GM19043 (cell line): ENCODE data around the gene GPR27.

ENCODE experiments used
- ATAC-seq: cut with Tn5 transposase; IDR thresholded peaks from one replicate; pipeline ENCODE4 v1.9.1; 2021; ENCODE audit warnings: low read depth; ENCODE audit not compliant: unreplicated experiment

GPR27 gene

DNA sequence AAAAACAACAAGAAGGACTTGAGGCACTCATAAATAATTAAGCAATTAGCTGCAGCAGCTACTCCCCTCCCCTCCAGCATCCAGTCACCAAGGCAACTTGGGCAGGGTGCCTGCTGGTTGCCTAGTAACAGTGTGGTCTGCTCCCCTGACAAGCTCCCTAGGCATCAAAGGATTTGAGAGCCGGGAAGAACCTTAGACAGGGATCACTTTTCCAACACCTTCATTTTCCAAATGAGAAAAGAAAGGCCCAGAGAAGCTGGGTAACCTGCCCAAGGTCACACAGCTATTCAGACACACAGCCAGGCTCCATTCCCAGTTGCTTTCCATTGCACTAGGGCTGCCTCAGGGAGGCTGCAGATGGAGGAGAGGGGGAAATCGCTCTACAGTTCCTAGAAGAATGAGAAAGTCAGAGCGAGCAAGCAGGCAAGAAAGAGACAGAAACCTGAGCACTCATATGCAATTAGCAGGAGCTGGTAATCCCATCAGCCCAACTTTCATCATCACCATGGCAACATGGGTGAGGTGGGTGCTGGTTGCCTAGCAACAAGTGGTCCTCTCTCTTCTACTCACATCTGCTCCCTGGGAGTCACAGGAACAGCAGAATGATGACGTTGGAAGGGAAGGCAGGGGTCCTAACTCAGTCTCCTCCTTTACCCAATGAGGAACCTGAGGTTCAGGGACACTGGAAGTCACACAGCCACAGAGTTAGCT, 24.9 kb upstream of the GPR27 start:
- no peak for ATAC-seq

DNA sequence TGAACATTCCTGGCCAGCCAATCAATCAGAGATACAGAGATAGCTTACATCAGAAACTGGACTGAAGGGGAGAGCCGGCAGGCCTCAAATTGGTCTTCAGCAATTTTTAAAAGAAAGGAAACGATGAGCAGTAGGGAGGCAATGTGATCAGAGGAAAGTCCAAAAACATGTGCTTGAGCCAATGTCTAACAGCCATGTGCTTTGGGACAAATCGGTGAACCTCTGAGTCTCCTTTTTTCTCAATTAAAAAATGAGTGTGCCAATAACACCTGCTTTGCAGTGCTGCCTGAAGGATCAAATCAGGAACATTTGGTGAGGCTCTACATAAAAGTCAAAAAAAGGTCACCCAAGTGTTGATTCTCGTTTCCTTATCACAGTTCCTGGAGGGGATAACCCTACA, 21.0 kb upstream of the GPR27 start:
- ATAC-seq = no peak

DNA sequence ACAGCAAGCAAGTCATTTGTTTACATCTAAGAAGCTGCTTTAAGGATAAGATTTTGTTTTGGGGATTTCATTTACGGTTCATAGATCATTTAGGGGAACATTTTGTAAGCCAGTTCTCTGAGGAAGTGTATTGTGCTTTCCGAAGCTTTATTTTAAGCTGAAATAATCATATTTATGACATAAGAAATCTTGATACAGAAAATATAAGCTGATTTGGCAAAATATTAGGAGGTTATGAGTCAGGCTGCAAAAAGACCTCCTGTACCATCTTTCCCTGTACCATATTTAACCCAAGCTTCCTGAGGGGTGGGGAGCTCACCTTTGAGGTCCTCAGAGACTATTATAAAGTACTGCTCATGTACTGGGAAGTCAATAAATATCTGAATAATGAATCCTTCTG, 20.3 kb upstream of the GPR27 start:
- ATAC-seq = no peak

DNA sequence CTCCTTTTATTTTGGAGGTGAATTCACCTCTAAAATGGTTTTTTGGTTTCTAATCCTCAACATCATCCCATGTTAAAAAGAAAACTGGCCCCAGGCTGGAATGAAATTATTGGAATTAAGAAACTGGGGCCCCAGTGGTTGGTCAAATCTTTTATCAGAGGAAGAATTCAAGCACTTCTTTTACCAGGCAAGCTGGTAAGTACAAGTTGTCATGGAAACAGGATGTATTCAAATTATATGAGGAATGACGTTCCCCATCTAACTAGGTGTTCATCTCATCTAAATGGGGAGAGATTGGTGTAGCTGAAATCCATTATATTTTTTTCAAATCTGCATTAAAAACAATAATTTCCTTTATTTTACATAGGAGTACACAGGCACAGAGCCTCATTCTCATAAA, 18.8 kb upstream of the GPR27 start:
- no peak for ATAC-seq

DNA sequence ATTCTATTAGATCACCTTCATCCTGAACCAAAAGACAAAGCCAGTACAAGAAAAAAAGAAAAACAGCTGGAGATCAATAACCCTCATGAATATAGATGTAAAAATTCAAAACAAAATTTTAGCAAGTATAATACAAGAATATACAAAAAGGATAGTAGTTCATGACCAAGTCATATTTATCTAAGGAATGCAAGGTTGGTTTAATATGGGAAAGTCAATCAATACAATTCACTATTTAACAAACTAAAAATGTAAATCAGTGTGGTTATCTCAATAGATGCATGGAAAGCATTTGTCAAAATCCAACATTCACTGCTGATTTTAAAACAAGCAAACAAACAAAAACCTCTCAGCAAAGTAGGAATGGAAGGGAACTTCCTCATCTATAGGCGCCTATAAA, 11.0 kb upstream of the GPR27 start:
- ATAC-seq = no peak

DNA sequence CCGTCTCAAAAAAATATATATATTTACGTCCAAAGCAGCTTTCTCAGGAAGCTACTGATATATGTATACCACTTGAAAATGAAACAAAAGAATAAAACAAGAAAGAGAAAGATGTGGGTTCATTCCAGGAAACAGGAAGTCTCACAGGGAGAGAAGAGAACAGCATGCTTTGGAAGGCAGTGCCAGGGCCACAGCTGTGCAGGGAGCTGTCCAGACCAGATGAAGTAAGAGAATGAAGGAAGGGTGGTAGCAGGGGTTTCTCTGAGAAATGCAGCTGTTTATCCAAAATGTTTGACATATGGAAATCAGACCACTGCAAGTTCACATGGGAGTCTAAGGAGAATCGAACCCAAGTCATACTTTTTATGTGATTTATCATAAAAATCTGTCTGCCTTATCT, 8.9 kb upstream of the GPR27 start:
- ATAC-seq = no peak

DNA sequence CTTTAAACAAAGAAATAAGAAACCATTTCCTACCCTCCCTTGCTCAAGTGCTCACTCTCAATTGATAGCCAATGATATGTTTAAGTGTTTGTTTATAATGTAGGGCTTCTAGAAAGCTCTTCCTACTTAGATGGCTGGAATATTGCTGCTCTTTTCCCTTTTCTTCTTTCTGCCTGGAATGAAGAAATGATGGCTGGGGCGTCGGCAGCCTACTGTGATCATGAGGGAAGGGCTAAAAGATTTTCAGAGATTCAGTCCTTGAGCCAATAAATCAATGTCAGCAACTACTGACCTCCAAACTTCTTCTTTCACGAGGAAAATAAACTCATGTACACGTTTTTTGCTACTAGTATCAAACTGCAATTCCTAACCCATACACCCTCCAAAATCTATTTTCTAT, 2.1 kb upstream of the GPR27 start:
- ATAC-seq = no peak

DNA sequence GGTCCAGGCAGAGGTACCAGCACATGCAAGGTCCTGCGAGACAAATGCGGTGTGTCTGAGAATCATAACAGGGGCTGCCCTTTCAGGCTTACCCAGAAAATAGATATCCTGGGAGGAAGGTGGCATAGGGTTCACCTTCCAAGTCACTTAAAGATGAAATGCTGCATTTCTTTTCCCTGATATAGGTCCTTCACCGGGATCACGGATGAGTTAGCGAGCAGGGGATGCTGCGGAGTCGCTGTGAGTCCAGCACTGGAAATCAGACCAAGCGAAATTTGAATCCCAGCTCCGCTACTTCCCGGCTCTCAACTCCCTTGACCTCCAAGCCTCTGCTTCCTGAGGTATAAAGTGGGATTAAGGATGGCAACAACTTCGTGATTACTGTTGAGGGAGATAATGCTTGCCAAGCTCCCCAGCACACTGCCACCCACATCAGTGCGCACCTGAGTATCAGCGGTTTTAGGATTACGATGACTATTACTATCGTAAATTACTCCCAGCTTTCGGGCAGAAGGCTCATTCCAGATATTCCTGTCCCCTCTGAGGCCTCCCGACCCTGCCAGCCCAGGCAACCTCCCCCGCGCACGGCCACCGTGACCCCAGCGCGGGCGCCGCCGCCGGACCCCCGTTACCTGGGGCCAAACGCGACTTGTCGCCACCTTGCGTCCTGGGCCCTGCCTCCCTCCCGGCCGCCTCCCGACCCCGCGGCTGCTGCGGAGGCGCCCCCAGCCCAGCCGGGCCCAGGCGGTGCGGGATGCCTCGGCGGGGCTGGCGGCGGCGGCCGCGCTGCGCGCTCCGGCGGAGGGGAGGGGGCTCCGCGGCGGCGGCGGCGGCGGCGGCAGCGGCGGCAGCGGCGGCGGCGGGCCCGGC, 589 bp upstream of the GPR27 start:
- ATAC-seq = no peak

DNA sequence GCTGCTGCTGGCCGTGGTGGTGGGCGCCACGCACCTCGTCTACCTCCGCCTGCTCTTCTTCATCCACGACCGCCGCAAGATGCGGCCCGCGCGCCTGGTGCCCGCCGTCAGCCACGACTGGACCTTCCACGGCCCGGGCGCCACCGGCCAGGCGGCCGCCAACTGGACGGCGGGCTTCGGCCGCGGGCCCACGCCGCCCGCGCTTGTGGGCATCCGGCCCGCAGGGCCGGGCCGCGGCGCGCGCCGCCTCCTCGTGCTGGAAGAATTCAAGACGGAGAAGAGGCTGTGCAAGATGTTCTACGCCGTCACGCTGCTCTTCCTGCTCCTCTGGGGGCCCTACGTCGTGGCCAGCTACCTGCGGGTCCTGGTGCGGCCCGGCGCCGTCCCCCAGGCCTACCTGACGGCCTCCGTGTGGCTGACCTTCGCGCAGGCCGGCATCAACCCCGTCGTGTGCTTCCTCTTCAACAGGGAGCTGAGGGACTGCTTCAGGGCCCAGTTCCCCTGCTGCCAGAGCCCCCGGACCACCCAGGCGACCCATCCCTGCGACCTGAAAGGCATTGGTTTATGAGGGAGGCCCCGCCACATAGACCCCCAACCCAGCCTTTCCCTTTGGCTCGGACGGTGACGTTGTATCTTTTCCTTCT, 1.1 kb downstream of the GPR27 start:
- ATAC-seq = no peak

DNA sequence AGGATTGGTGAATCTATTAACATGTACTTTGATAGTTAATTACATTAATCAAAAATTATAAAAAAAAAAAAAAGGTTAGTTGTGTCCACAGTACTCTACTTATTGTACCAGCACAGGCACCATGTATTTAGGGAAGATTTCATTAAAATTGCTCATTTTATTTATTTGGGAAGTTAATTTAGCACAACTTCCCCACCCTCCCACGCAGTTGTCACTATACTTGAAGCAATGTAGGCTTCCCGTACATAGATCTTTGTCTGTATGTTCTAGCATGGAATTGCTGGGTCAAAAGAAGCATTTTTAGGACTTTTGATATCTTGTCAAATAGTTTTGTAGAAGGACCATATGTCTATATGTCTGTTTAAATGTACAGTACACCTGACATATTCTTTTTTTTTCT, 4.4 kb downstream of the GPR27 start:
- no peak for ATAC-seq

DNA sequence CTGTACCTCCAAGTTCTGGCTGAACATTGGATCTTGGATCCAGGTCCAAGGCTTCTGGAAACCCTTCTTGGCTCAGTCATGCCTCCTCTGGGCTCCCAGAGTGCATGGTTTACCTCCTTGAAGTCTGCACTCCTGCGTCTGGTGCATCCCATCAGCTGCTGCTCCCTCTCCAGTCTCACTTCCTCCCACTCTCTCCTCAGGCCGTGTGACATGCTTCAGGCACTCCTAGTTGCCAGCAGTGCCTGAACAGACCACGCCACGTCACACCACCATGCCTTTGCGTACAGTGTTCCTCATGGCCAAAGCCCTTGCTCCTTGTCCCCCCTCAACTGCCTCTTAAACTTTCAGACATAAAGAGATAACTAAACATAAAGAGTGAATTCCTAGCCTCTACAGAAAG, 5.7 kb downstream of the GPR27 start:
- ATAC-seq = no peak

DNA sequence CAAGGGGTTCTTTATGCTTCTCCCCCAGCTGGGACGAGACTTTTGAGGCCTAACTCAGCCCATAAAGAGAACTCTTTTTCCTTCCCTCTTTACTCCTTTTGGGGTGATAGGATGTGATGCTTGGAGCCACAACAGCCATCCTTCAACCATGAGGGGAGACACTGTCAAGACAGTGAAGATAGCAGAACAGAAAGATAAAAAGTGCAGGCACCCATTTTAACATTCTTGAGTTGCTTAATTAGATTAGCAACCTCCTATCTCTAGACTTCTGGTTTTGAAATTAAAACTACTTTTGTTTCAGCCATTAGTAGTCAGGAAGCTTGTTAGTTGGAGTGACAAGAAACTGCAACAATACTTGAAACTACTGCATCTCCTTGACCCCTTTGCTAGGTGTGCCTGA, 6.5 kb downstream of the GPR27 start:
- no peak for ATAC-seq

DNA sequence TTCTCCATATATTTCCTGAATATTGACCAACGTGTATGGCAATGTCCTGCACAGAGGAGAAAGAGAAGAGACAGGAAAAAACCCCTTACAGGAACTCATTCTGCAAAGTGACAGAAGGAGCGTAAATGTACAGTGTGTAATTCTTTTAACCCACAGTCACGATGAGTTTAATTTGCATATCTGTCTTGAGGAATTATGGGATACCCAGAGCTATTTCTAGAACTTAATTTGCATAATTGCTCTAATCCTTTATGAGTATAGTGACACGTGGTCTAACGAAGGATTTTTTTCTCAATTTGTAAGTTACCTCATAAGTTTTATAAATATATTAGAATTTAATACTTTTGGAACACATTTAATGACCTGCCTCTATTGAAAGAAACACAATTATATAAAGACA, 9.8 kb downstream of the GPR27 start:
- ATAC-seq = no peak

DNA sequence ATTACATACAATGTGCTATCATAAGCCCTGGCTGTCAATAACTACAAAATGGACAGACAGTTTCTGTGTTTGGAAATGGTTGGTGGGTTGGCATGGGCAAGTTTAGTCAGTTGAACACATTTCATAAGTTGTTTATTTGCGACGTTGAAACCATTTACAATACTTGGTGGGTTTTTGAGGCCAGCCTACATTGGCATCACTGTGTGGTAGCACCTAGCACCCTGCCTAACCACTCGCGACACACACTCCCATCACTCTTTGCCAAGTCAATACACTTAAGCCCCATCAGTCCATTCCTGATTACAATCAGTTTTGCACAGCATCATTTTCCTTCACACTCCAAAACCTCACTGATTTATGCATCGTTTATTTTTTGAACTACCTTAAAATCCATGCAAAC, 17.5 kb downstream of the GPR27 start:
- ATAC-seq = no peak

DNA sequence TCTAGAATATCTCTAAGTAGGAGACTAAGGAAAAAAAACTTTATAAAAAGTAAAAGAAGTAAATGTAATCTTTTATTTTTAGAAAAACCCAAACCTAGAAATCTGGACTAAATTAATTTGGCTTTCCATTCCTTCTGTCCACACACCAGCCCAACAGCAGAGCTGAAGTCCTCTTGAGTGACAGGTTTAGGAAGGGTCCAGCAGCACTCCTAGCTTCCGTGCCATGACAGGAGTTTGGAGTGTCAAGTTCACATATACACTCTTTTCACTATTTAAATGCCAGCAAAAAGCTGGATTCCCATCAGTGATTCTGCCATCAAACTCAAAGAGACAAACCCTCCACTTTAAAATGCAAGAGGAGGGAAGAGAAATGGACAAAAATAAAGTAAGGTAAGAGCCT, 18.2 kb downstream of the GPR27 start:
- no peak for ATAC-seq

DNA sequence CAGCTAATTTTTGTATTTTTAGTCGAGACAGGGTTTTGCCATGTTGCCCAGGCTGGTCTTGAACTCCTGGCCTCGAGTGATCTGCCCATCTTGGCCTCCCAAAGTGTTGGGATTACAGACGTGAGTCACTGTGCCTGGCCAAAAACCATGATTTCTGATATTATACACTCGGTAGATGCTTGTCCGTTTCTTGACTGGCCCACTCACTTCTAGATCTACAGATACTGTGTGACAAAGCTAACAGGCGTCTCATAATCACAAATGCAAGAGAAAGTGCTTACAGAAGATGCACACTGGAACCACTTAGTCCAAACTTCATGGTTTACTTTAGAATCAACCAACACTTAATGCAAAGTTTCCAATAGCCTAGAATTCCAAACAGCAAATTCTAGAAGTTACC, 22.9 kb downstream of the GPR27 start:
- no peak for ATAC-seq

DNA sequence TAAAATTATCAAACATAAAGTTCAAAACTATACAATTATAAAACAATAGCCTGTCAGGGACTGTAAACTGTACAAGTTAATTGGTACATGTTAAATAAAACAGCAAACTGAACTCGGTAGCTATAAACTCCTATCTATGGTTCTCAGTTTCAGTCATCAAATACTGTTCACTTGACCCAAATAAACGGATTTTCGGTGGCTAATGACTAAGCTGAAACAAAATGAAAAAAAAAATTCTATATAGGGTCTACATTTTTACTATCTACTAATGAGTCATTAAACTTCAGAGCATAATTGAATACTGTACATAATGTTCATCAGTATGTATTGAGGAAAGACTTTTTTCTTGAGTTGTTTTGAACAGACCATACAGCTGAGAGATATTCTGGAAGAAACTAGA, 24.7 kb downstream of the GPR27 start:
- ATAC-seq = no peak

DNA sequence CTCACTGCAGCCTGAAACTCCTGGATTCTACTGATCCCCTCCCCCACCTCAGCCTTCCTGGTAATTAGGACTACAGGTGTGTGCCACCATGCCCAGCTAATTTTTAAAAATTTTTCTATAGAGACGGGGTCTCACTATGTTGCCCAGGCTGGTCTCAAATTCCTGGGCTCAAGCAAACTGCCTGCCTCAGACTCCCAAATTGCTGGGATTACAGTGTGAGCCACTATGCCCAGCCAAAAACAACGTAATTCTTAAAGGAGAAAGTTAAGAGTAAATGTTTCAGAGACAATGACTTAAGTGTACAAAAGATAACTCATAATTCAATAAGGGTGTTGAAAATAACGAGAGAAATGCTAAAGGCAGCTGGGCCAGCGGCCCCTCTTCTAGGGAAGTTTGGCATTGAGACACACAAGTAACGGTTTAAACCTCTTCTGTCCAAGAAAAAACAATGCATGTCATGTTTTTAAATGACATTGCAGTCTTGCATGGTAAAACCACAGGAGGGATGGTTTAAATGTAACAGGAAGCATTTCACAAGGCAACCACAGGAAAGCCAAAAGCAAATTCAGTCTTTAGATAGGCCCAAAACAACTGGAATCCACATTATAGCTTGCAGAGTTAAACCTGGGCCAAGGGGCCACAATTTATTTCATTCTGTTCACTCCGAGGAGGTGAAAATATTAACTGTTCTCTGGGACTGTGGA, 26.2 kb downstream of the GPR27 start:
- no peak for ATAC-seq

DNA sequence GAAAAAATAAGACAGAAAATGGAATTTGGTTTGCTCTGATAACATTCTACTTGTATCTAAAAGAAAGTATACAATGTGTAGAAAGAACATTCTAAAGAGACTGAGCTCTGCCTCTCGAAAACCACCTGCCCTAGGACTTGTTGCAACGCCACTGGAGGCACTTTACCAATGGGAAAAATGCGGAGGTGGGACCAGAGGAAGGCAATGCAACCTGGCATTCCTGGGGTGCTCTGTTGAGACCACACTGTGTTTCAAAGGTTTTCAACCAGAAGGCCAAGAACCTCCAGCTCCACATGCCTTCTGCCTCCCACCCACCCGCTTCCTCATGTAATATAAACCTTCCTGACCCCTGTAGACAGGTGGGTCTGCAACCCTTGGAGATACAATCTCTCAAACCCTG, 26.8 kb downstream of the GPR27 start:
- ATAC-seq = no peak

DNA sequence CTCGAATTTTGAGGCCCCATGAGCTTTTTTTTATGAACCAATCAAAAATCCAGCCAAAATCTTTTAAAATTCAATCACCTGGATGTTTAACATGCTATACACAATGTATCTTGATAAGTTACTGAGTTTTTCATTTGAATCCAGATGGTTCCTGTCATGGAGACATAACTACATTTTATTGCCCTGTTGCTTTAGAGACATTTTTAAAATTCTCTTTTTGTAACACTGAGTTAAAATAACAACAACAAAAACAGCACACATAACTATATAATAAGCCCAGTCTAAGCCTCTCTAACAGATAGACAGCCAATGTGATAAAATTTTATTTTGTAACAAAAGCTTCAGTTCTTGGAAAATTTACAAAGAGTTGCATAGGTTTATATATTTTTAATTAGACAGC, 29.5 kb downstream of the GPR27 start:
- ATAC-seq = no peak
